Neural cell (in vitro differentiated cells): ENCODE measurements around the gene NSUN3.

Experiments
- EP300 ChIP-seq: fragments of 450-650 bp; conservative IDR thresholded peaks from 2 replicates; pipeline ENCODE4 v1.6.1; 2014; ENCODE audit warnings: antibody characterized with exemption, mild to moderate bottlenecking, moderate library complexity; ENCODE audit not compliant: poor library complexity, severe bottlenecking
- MXI1 ChIP-seq: fragments of 450-650 bp; conservative IDR thresholded peaks from 2 replicates; pipeline ENCODE4 v1.6.1; 2014; ENCODE audit warnings: antibody characterized with exemption, mild to moderate bottlenecking; ENCODE audit not compliant: poor library complexity, severe bottlenecking
- SMC3 ChIP-seq: fragments of 450-650 bp; conservative IDR thresholded peaks from 2 replicates; pipeline ENCODE4 v1.6.1; 2014; ENCODE audit warnings: antibody characterized with exemption, mild to moderate bottlenecking, moderate library complexity; ENCODE audit not compliant: poor library complexity
- TF ChIP-seq, protein P1 (sequence below): fragments of 450-650 bp; IDR thresholded peaks from 2 replicates; pipeline ENCODE4 v1.5.1; 2014; ENCODE audit warnings: antibody characterized with exemption, mild to moderate bottlenecking, moderate library complexity; ENCODE audit not compliant: poor library complexity, severe bottlenecking

DNA sequence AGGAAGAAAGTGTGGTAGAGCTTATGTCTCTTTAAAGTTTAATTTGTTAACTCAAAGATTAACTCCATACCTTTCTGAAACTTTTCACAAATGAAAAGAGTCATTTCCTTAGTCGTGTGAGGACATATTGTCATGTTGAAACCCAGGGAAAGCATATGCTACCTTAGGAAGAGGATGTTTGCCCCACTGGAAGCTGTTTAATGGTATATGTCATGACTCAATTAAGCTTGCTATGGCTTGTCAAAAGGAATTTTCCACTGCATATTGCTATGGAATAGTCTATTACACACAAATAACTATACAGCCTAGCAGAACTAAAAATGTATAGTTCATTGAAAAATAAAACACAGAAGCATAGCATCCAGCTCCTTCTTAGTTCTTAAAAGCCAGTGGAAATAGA lies 69.9 kb downstream of the NSUN3 start:
- TF ChIP-seq, protein P1, sequence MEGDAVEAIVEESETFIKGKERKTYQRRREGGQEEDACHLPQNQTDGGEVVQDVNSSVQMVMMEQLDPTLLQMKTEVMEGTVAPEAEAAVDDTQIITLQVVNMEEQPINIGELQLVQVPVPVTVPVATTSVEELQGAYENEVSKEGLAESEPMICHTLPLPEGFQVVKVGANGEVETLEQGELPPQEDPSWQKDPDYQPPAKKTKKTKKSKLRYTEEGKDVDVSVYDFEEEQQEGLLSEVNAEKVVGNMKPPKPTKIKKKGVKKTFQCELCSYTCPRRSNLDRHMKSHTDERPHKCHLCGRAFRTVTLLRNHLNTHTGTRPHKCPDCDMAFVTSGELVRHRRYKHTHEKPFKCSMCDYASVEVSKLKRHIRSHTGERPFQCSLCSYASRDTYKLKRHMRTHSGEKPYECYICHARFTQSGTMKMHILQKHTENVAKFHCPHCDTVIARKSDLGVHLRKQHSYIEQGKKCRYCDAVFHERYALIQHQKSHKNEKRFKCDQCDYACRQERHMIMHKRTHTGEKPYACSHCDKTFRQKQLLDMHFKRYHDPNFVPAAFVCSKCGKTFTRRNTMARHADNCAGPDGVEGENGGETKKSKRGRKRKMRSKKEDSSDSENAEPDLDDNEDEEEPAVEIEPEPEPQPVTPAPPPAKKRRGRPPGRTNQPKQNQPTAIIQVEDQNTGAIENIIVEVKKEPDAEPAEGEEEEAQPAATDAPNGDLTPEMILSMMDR: no peak
- TF ChIP-seq MXI1 (no peak), EP300 (no peak), SMC3 (no peak)
